Measurements from ENCODE around the gene NUP62. TPM values are rescaled to one million over a fixed set of nuclear protein-coding genes. Genes with fewer than 3 reads are reported as not detected.

Gene NUP62
- total and polyA plus RNA-seq, 2 of the 8 experiments (the other 6 are each of a cell fraction or from before 2014, with no cell fraction given) = 50.0 to 107 TPM

DNA sequence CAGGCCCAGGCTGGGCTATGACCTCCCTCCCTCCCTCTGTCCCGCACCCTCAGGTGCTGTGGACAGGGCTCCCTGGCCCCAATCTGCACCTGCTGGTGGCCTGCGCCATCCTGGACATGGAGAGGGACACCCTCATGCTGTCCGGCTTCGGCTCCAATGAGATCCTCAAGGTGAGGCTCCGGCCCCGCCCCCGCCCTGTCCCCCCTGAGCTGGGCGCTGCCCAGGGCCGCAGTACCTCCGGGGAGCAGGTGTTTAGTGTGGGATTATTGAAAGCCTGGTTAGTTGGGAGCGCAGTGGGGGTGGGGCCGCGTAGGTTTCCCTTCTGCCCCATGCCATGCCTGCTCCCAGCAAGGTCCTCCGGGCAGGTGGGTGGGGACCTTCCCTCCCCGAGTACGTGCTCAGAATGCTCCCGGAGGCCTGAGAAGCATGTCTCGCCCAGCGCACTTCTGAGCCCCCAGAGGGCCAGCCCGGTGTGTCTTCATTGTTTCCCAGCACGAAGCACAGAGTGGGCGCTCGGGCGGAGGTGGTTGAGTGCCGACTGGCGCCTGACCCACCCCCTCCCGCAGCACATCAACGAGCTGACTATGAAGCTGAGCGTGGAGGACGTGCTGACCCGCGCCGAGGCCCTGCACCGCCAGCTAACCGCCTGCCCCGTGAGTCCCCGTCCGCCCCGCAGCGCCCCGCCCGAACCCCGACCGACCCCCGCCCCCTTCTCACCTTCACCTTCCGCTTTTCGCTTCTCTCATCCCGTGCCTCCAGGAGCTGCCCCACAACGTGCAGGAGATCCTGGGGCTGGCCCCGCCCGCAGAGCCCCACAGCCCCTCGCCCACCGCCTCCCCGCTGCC, 41.4 kb downstream of the NUP62 start:
- no peak overlapping the region; the same call in 1 of the 2 replicates for H3K18ac ChIP-seq (ENCODE audit: extremely low read depth, low read length)
- H2AFZ ChIP-seq (ENCODE audit: low read length) = no peak overlapping the region
- H3K23me2 ChIP-seq (ENCODE audit: low read depth, low read length) = peaks cover 2% of the 10 kb centered on the region; the same call in 1 of the 2 replicates
- no peak overlapping the region for H2AK5ac ChIP-seq (ENCODE audit: low read depth, low read length)
- no peak overlapping the region for H4K91ac ChIP-seq (replicated peaks; ENCODE audit: insufficient read length, low read length)
- WGBS, 2 experiments (ENCODE audit: extremely low coverage in 1 of 2, insufficient coverage in 1 of 2, insufficient read length in 1 of 2, insufficient replicate concordance in 2 of 2, low coverage in 1 of 2, low lambda C conversion rate in 2 of 2, missing lambda C conversion rate in 1 of 2) = 93 to 100% methylated on average over 2 to 24 of the region's 54 CpGs
- no peak overlapping the region for H2BK12ac ChIP-seq (ENCODE audit: low read depth, low read length)
- no peak overlapping the region for H3K9ac ChIP-seq (replicated peaks in 1 of 4; ENCODE audit: extremely low read depth in 1 of 4, low read depth in 3 of 4, low read length in 3 of 4)
- peaks cover 12 to 31% (median 18%) of the 10 kb centered on the region in 4 experiments; a peak in 7 of 8 replicates for H3K36me3 ChIP-seq (ENCODE audit: control insufficient read depth in 2 of 4, insufficient read depth in 4 of 4, low read length in 3 of 4)
- H3K79me1 ChIP-seq (ENCODE audit: low read depth, low read length) = no peaks in the 10 kb centered on the region
- H3K4me1 ChIP-seq (replicated peaks in 1 of 4; ENCODE audit: control insufficient read depth in 3 of 4, insufficient read depth in 4 of 4, low read length in 3 of 4) = peaks cover 0 to 10% (median 8%) of the 10 kb centered on the region in 4 experiments; a peak in 5 of 7 replicates
- no peak overlapping the region for H3K23ac ChIP-seq (ENCODE audit: insufficient read length)
- H2BK15ac ChIP-seq (ENCODE audit: low read length) = no peak overlapping the region
- FAIRE-seq (no peak), DNase-seq (ENCODE audit: low read depth in 1 of 2, low spot score in 2 of 2) (no peak)
- ChIA-PET POLR2A (ENCODE audit: partially characterized antibody) (interaction anchor here (1.0 to 9.3 kb wide), 3 partner anchors 8 to 18 kb away, joined by 3 to 55 read pairs (median 3); partner anchors contain the start of genes AKT1S1 and TBC1D17), CTCF (ENCODE audit: partially characterized antibody) (interaction anchor here (0.5 to 1.1 kb wide), 2 partner anchors 12 to 30 kb away, joined by 3 read pairs; no protein-coding TSS in a partner anchor)
- H3K56ac ChIP-seq (replicated peaks; ENCODE audit: insufficient read length, low read depth, low read length) = no peak overlapping the region
- no peak overlapping the region for H3K4me2 ChIP-seq (ENCODE audit: insufficient read depth in 1 of 2, low read depth in 2 of 2, low read length in 2 of 2)
- peaks cover 1 to 12% of the 10 kb centered on the region in 2 experiments for H4K20me1 ChIP-seq (replicated peaks in 1 of 2; ENCODE audit: control insufficient read depth in 1 of 2, insufficient read depth in 2 of 2, low read length in 2 of 2)
- H2BK20ac ChIP-seq (ENCODE audit: low read length) = no peak overlapping the region
- no peak overlapping the region for H3K4ac ChIP-seq (replicated peaks; ENCODE audit: insufficient read length, low read depth, low read length)
- H2BK120ac ChIP-seq (replicated peaks; ENCODE audit: low read depth, low read length) = no peak overlapping the region
- peaks cover 0 to 11% (median 6%) of the 10 kb centered on the region in 4 experiments; a peak in 4 of 7 replicates for H3K27me3 ChIP-seq (replicated peaks in 1 of 4; ENCODE audit: control insufficient read depth in 3 of 4, extremely low read depth in 1 of 4, insufficient read depth in 3 of 4, low read length in 3 of 4)
- peaks cover 0 to 10% of the 10 kb centered on the region in 2 experiments; a peak in 3 of 4 replicates for H3K9me3 ChIP-seq (ENCODE audit: insufficient read depth in 2 of 2, low read depth in 1 of 2, low read length in 1 of 2)
- H3K4me3 ChIP-seq (ENCODE audit: extremely low read depth in 1 of 4, insufficient read depth in 2 of 4, low read depth in 3 of 4, low read length in 4 of 4) = no peak overlapping the region
- no peak overlapping the region for H4K5ac ChIP-seq (ENCODE audit: insufficient read length, low read depth, low read length)
- no peak overlapping the region; the same call in 1 of the 2 replicates for H4K8ac ChIP-seq (ENCODE audit: extremely low read depth, insufficient read depth, low read length)
- H3K27ac ChIP-seq (ENCODE audit: low read depth, low read length) = no peak overlapping the region
- no peaks in the 10 kb centered on the region for H3K79me2 ChIP-seq (ENCODE audit: control insufficient read depth in 1 of 2, insufficient read depth in 2 of 2, low read length in 2 of 2)
- H3K14ac ChIP-seq (ENCODE audit: insufficient read length) = no peak overlapping the region
- TF ChIP-seq, protein P1, sequence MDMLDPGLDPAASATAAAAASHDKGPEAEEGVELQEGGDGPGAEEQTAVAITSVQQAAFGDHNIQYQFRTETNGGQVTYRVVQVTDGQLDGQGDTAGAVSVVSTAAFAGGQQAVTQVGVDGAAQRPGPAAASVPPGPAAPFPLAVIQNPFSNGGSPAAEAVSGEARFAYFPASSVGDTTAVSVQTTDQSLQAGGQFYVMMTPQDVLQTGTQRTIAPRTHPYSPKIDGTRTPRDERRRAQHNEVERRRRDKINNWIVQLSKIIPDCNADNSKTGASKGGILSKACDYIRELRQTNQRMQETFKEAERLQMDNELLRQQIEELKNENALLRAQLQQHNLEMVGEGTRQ (IDR thresholded peaks at IDR 0.05; ENCODE audit: low read length) = no peak
- TF ChIP-seq SIN3A (conservative IDR thresholded peaks at IDR 0.05 in 1 of 2, IDR thresholded peaks at IDR 0.05 in 1 of 2; ENCODE audit: low read depth in 1 of 2, low read length in 2 of 2) = no peak
- no peak for TF ChIP-seq YY1 (IDR thresholded peaks at IDR 0.05; ENCODE audit: low read depth, low read length)
- no peak for TF ChIP-seq GABPA (IDR thresholded peaks at IDR 0.05; ENCODE audit: borderline replicate concordance, insufficient read depth, low read length)
- TF ChIP-seq CBX8 (IDR thresholded peaks at IDR 0.05; ENCODE audit: borderline replicate concordance, low read depth, low read length) = no peak
- no peak for TF ChIP-seq SUZ12 (IDR thresholded peaks at IDR 0.05; ENCODE audit: low read length)
- TF ChIP-seq KDM1A (IDR thresholded peaks at IDR 0.05; ENCODE audit: borderline replicate concordance, low read length) = no peak
- TF ChIP-seq CEBPB (IDR thresholded peaks at IDR 0.05; ENCODE audit: low read depth, low read length) = no peak
- TF ChIP-seq POLR2AphosphoS5 (IDR thresholded peaks at IDR 0.05; ENCODE audit: low read depth, low read length) = no peak
- TF ChIP-seq EP300 (IDR thresholded peaks at IDR 0.05; ENCODE audit: borderline replicate concordance in 1 of 2, low read depth in 2 of 2, low read length in 2 of 2) = no peak
- no peak overlapping the region for H2BK5ac ChIP-seq (ENCODE audit: low read depth, low read length)

Data from H1 (cell line).